ENCODE results near the gene SKIDA1. TPM values are rescaled to one million over a fixed set of nuclear protein-coding genes. Genes with fewer than 3 reads are reported as not detected.

Gene SKIDA1
- total RNA-seq, 1 donor from 2014 or later, result 127 TPM

GRCh38 chr10:21523557-21524008, 1.9 kb downstream of the SKIDA1 start:
- H3K4me1 Mint-ChIP-seq, result peaks cover 53% of the 10 kb centered on the region
- peaks cover 3% of the 10 kb centered on the region for H3K27me3 Mint-ChIP-seq (ENCODE audit: insufficient read depth, low read depth)
- peak; percentile 63 for DNase-seq (ENCODE audit: low spot score)
- Histone ChIP-seq H2AFZ (replicated peaks) (no peak overlapping the region), H3K36me3 (no peaks in the 10 kb centered on the region), H3F3A (ENCODE audit: low read depth) (peaks cover 99% of the 10 kb centered on the region), H3K4me3 (peak overlapping the region; percentile 97), H3K27ac (peak overlapping the region; percentile 99), H3K27me3 (no peaks in the 10 kb centered on the region), H3K4me2 (peak overlapping the region; percentile 83), H3K79me2 (ENCODE audit: low read depth) (peaks cover 97% of the 10 kb centered on the region), H3K9me3 (ENCODE audit: low read depth) (no peaks in the 10 kb centered on the region), H3K4me1 (peaks cover 51% of the 10 kb centered on the region), H4K20me1 (ENCODE audit: low read depth) (no peaks in the 10 kb centered on the region), H3K9ac (no peak overlapping the region)
- H3K36me3 Mint-ChIP-seq, result peaks cover 5% of the 10 kb centered on the region
- no peaks in the 10 kb centered on the region for H3K9me3 Mint-ChIP-seq
- peak overlapping the region; percentile 93 for H3K4me3 Mint-ChIP-seq
- H3K27ac Mint-ChIP-seq, result peak overlapping the region; percentile 96
- TF ChIP-seq CTCF (IDR thresholded peaks at IDR 0.05) (no peak), EZH2 (IDR thresholded peaks at IDR 0.05) (no peak)

GRCh38 chr10:21522631-21523406, 2.7 kb downstream of the SKIDA1 start:
- peaks cover 51% of the 10 kb centered on the region for H3K4me1 ChIP-seq
- peak; percentile 68 for DNase-seq (ENCODE audit: low spot score)
- peaks cover 97% of the 10 kb centered on the region for H3K79me2 ChIP-seq (ENCODE audit: low read depth)
- Mint-ChIP-seq H3K4me1 (peaks cover 53% of the 10 kb centered on the region), H3K27me3 (ENCODE audit: insufficient read depth, low read depth) (peaks cover 7% of the 10 kb centered on the region), H3K9me3 (peaks cover 2% of the 10 kb centered on the region), H3K27ac (peak overlapping the region; percentile 96), H3K4me3 (peak overlapping the region; percentile 93), H3K36me3 (peaks cover 5% of the 10 kb centered on the region)
- no peak overlapping the region for H2AFZ ChIP-seq (replicated peaks)
- no peaks in the 10 kb centered on the region for H3K27me3 ChIP-seq
- H3K27ac ChIP-seq, result peak overlapping the region; percentile 99
- H3K4me2 ChIP-seq, result peak overlapping the region; percentile 83
- no peak overlapping the region for H3K9ac ChIP-seq
- H3F3A ChIP-seq (ENCODE audit: low read depth), result peaks cover 99% of the 10 kb centered on the region
- H3K36me3 ChIP-seq, result no peaks in the 10 kb centered on the region
- H3K9me3 ChIP-seq (ENCODE audit: low read depth), result no peaks in the 10 kb centered on the region
- peaks cover 2% of the 10 kb centered on the region for H4K20me1 ChIP-seq (ENCODE audit: low read depth)
- H3K4me3 ChIP-seq, result peak overlapping the region; percentile 97
- no peak for TF ChIP-seq EZH2phosphoT487 (IDR thresholded peaks at IDR 0.05)
- peak; percentile 17 for TF ChIP-seq CTCF (IDR thresholded peaks at IDR 0.05)
- TF ChIP-seq EZH2 (IDR thresholded peaks at IDR 0.05), result no peak

- TF ChIP-seq EZH2phosphoT487 (IDR thresholded peaks at IDR 0.05) (no peak), CTCF (IDR thresholded peaks at IDR 0.05) (no peak), EZH2 (IDR thresholded peaks at IDR 0.05) (no peak)
- H3K27me3 ChIP-seq, result no peaks in the 10 kb centered on the region
- peaks cover 53% of the 10 kb centered on the region for H3K4me1 Mint-ChIP-seq
- H3K4me1 ChIP-seq, result peaks cover 51% of the 10 kb centered on the region
- peak overlapping the region; percentile 97 for H3K4me3 ChIP-seq
- peak overlapping the region; percentile 99 for H3K27ac ChIP-seq
- peak overlapping the region; percentile 83 for H3K4me2 ChIP-seq
- peak; percentile 24 for DNase-seq (ENCODE audit: low spot score)
- H3K36me3 ChIP-seq, result no peaks in the 10 kb centered on the region
- H3K79me2 ChIP-seq (ENCODE audit: low read depth), result peaks cover 97% of the 10 kb centered on the region
- H3K36me3 Mint-ChIP-seq, result peaks cover 10% of the 10 kb centered on the region
- no peak overlapping the region for H3K9ac ChIP-seq
- H3K27me3 Mint-ChIP-seq (ENCODE audit: insufficient read depth, low read depth), result peaks cover 10% of the 10 kb centered on the region
- peak overlapping the region; percentile 99 for H3K4me3 Mint-ChIP-seq
- H3K27ac Mint-ChIP-seq, result peak overlapping the region; percentile 96
- H3F3A ChIP-seq (ENCODE audit: low read depth), result peaks cover 98% of the 10 kb centered on the region
- peaks cover 2% of the 10 kb centered on the region for H3K9me3 Mint-ChIP-seq
- no peak overlapping the region for H2AFZ ChIP-seq (replicated peaks)
- no peaks in the 10 kb centered on the region for H3K9me3 ChIP-seq (ENCODE audit: low read depth)
- peaks cover 10% of the 10 kb centered on the region for H4K20me1 ChIP-seq (ENCODE audit: low read depth)
These were observed 3.5 kb downstream of the SKIDA1 start for GRCh38 chr10:21521751-21522533.

Measured in neural progenitor cell (in vitro differentiated cells).